Skeletal muscle tissue (tissue), 4 donors: ENCODE measurements around the gene CNTNAP2. TPM values are rescaled to one million over a fixed set of nuclear protein-coding genes. Genes with fewer than 3 reads are reported as not detected.
"Not testable (repeated sequence)": the region's sequence is repeated elsewhere in the genome, so short reads cannot be mapped to it uniquely, and the experiment has no call there.

Source experiments
- H3K27ac ChIP-seq: one replicate; pipeline ENCODE4 v1.7.0; 2013; ENCODE audit warnings: mild to moderate bottlenecking, low read depth, low read length, inconsistent platforms
- H3K27me3 ChIP-seq, 3 donors: one replicate each; pipeline ENCODE4 v1.7.0; 2013; ENCODE audit warnings: low read length in 3 of 3; ENCODE audit not compliant: control insufficient read depth in 3 of 3, insufficient read depth in 3 of 3
- H3K36me3 ChIP-seq, 3 donors: one replicate each; pipeline ENCODE4 v1.7.0; 2013; ENCODE audit warnings: low read length in 3 of 3; ENCODE audit not compliant: control insufficient read depth in 3 of 3, insufficient read depth in 3 of 3
- H3K4me1 ChIP-seq, 3 donors: one replicate each; pipeline ENCODE4 v1.7.0; 2013; ENCODE audit warnings: low read length in 3 of 3, mild to moderate bottlenecking in 3 of 3; ENCODE audit not compliant: control insufficient read depth in 3 of 3, insufficient read depth in 3 of 3
- H3K4me3 ChIP-seq, 3 donors: one replicate each; pipeline ENCODE4 v1.7.0; 2013; ENCODE audit warnings: low read length in 3 of 3
- H3K9ac ChIP-seq, 3 donors: one replicate each; pipeline ENCODE4 v1.7.0; 2013; ENCODE audit warnings: low read length in 3 of 3, mild to moderate bottlenecking in 3 of 3, moderate library complexity in 2 of 3, low read depth in 1 of 3
- H3K9me3 ChIP-seq, 3 donors: one replicate each; pipeline ENCODE4 v1.7.0; 2013; ENCODE audit warnings: low read length in 3 of 3; ENCODE audit not compliant: control insufficient read depth in 3 of 3
- total RNA-seq: library from RNA; depleted of rRNA; stranded (reverse); fragments of >200 nt; gene quantifications from one replicate; pipeline ENCODE4 v1.2.3, GENCODE V29; 2014
- donor health status: Osteomylitis.

The CNTNAP2 gene
- total RNA-seq, 1 donor from 2014 or later = 14.1 TPM

GRCh38 chr7:147079083-147079482 is 962.5 kb downstream of the CNTNAP2 start:
- H3K9me3 ChIP-seq = no peaks in the 10 kb centered on the region
- H3K9ac ChIP-seq = no peak overlapping the region
- H3K27ac ChIP-seq = no peak overlapping the region
- H3K4me3 ChIP-seq = no peak overlapping the region
- H3K27me3 ChIP-seq = no peaks in the 10 kb centered on the region
- no peaks in the 10 kb centered on the region for H3K36me3 ChIP-seq
- no peaks in the 10 kb centered on the region for H3K4me1 ChIP-seq

DNA sequence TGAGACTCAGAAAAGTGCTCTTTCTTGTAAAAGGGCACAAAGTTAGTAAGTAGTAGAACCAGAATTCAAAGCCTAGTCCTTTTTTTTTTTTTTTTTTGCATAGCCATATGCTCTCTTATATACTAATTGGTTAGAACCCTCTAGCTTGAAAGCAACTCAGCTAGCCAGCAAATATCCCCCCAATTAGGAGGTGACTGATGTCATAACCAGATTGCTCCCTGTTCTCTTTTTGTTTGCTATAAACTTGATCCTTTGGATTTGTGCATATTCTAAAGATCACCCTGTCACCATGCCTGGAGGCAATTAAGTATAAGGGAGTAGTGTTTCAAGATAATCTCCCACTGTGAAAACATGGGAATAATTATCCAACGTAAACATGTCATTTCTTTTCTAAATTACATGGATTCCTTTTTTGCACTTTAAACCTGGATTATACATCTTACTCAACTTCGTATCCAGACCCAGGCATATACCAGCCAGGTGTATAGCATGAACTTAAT is 963.4 kb downstream of the CNTNAP2 start:
- Histone ChIP-seq H3K36me3 (no peaks in the 10 kb centered on the region), H3K4me1 (no peaks in the 10 kb centered on the region), H3K9ac (no peak overlapping the region)

DNA sequence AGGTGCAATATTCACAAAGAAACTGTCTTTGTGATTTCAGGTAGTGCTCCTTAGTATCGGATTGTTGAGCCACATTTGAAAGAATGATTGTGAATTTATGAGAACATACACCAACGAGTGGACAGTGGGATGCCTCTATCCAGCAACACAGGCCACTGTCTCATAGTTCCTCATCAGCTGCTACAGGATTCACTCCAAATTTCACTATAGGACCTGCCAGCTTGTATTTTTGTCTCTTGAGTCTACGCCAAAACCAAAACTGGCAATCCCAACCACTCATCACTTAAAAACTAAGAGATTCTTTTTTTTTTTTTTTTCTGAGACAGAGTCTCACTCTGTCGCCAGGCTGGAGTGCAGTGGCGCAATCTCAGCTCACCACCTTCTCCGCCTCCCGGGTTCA is 964.5 kb downstream of the CNTNAP2 start:
- Histone ChIP-seq H3K27me3 (no peaks in the 10 kb centered on the region), H3K4me1 (no peaks in the 10 kb centered on the region), H3K9ac (no peak overlapping the region), H3K27ac (no peak overlapping the region), H3K9me3 (no peaks in the 10 kb centered on the region), H3K36me3 (no peaks in the 10 kb centered on the region), H3K4me3 (no peak overlapping the region)

More for the DNA sequence above, 963.4 kb downstream of the CNTNAP2 start:
- no peak overlapping the region for H3K4me3 ChIP-seq
- H3K9me3 ChIP-seq = no peaks in the 10 kb centered on the region
- no peak overlapping the region for H3K27ac ChIP-seq
- no peaks in the 10 kb centered on the region for H3K27me3 ChIP-seq

GRCh38 chr7:147089051-147089461 is 972.5 kb downstream of the CNTNAP2 start:
- H3K9ac ChIP-seq = no peak overlapping the region
- H3K36me3 ChIP-seq = no peaks in the 10 kb centered on the region
- H3K27me3 ChIP-seq = no peaks in the 10 kb centered on the region
- peaks cover 0 to 2% (median 0%) of the 10 kb centered on the region in 3 donors for H3K9me3 ChIP-seq
- no peak overlapping the region for H3K27ac ChIP-seq
- no peak overlapping the region for H3K4me3 ChIP-seq
- no peaks in the 10 kb centered on the region for H3K4me1 ChIP-seq

DNA sequence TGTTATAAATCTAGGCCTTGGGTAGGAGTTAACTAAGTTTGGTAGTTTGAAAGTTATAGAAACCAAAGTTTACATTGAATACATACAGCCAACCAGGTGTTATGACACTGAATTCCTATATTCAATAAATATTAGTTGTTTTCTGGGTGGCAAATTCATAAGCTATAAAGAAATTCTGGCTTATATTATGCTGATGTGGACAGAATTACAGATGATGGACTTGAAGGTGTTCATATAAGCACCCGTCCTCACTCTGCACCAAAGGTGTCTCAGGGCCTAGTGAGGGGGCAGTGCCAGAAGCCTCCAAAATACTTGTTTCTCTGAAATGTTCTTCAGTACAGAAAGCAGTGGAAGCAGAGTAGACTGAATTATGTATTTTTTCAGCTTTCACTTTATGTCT is 973.0 kb downstream of the CNTNAP2 start:
- H3K27me3 ChIP-seq = no peaks in the 10 kb centered on the region
- peaks cover 0 to 2% (median 0%) of the 10 kb centered on the region in 3 donors for H3K9me3 ChIP-seq
- H3K36me3 ChIP-seq = no peaks in the 10 kb centered on the region
- H3K4me1 ChIP-seq = no peaks in the 10 kb centered on the region
- H3K27ac ChIP-seq = no peak overlapping the region
- no peak overlapping the region for H3K4me3 ChIP-seq
- no peak overlapping the region for H3K9ac ChIP-seq

GRCh38 chr7:147096629-147097028 is 980.0 kb downstream of the CNTNAP2 start:
- Histone ChIP-seq H3K4me3 (no peak overlapping the region), H3K36me3 (no peaks in the 10 kb centered on the region), H3K9me3 (peaks cover 0 to 2% (median 2%) of the 10 kb centered on the region in 3 donors), H3K27me3 (no peaks in the 10 kb centered on the region), H3K4me1 (no peaks in the 10 kb centered on the region), H3K9ac (no peak overlapping the region), H3K27ac (no peak overlapping the region)

DNA sequence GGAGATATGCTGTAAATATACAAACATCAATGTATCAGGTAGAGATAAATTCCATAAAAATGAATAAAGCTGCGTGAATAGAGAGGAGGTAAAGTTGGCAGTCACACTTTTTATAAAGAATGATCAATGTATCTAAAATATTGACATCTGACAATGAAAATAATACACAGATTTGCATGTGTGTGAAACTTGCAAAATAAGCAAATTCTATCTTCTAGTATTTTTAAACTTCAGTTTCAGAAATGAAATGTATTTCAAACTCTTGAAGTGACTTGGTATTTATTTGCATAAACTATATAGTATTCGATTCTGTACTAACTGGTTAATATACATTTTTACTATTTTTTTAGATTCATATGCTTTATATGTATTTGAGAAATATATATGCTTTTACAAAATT is 986.6 kb downstream of the CNTNAP2 start:
- no peak overlapping the region for H3K4me3 ChIP-seq
- H3K9ac ChIP-seq = no peak overlapping the region
- no peaks in the 10 kb centered on the region for H3K36me3 ChIP-seq
- H3K27me3 ChIP-seq = no peaks in the 10 kb centered on the region
- peaks cover 0 to 2% (median 0%) of the 10 kb centered on the region in 3 donors for H3K9me3 ChIP-seq
- H3K27ac ChIP-seq = no peak overlapping the region
- no peaks in the 10 kb centered on the region for H3K4me1 ChIP-seq

DNA sequence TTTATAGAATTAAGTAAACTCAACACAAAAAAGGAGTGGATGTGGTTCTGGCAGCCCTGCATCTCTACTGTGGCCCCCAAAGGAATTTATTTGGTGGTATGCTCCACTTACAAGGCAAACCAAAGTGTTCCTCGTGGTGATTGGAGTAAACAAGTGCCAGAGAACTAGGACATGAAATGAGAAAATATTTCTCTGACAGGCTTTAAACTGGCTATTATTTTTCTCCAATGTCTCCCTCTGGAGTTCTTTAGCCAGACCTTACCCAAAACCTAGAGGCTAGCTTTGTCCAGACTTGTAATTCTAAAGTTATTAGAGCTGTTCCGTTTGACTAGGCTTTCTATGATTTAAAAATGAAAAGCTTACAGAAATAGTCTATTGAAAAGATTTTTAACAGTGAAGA is 990.1 kb downstream of the CNTNAP2 start:
- Histone ChIP-seq H3K36me3 (no peaks in the 10 kb centered on the region), H3K4me1 (no peaks in the 10 kb centered on the region), H3K9me3 (no peaks in the 10 kb centered on the region), H3K9ac (no peak overlapping the region), H3K27ac (no peak overlapping the region), H3K27me3 (no peaks in the 10 kb centered on the region), H3K4me3 (no peak overlapping the region)

- not testable (repeated sequence) for H3K9me3 ChIP-seq, H3K4me1 ChIP-seq, H3K9ac ChIP-seq, H3K36me3 ChIP-seq, H3K27me3 ChIP-seq, H3K4me3 ChIP-seq, H3K27ac ChIP-seq
Observed at GRCh38 chr7:147114525-147114924, 997.9 kb downstream of the CNTNAP2 start.

DNA sequence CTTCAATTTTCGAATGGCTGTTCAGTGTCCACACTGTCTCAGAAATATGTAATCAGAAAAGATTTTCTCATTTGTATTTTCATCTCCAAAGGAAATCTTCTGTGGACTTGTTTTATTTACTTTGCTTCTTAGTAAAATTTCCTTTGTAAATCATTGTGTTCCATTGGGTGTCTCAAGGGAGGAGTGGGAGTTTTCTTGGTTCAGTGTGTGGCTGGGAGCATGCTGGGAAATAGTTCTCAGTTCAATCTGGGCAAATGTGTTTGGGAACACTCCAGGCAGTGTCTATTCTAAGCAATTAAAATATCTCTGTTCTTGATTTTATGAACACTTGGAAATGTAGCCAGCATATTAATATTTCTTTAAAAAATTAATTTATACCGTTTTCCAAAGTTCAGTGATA is 1019.8 kb downstream of the CNTNAP2 start:
- no peak overlapping the region for H3K9ac ChIP-seq
- H3K4me1 ChIP-seq = no peaks in the 10 kb centered on the region
- H3K36me3 ChIP-seq = no peaks in the 10 kb centered on the region
- H3K9me3 ChIP-seq = no peaks in the 10 kb centered on the region
- no peak overlapping the region for H3K27ac ChIP-seq
- H3K27me3 ChIP-seq = no peaks in the 10 kb centered on the region
- H3K4me3 ChIP-seq = no peak overlapping the region

GRCh38 chr7:147145194-147145593 is 1028.6 kb downstream of the CNTNAP2 start:
- H3K27me3 ChIP-seq = no peaks in the 10 kb centered on the region
- H3K4me3 ChIP-seq = no peak overlapping the region
- no peak overlapping the region for H3K9ac ChIP-seq
- no peaks in the 10 kb centered on the region for H3K4me1 ChIP-seq
- no peak overlapping the region for H3K27ac ChIP-seq
- peaks cover 0 to 3% (median 0%) of the 10 kb centered on the region in 3 donors for H3K9me3 ChIP-seq
- H3K36me3 ChIP-seq = no peaks in the 10 kb centered on the region
